GM21390 (cell line): ENCODE measurements around the gene LYVE1.

Experiments used
- ATAC-seq: cut with Tn5 transposase; IDR thresholded peaks from one replicate; pipeline ENCODE4 v1.9.1; 2021; ENCODE audit not compliant: unreplicated experiment

The LYVE1 gene

GRCh38 chr11:10592331-10592730 lies 23.9 kb upstream of the LYVE1 start:
- ATAC-seq: no peak

GRCh38 chr11:10591741-10592140 lies 23.3 kb upstream of the LYVE1 start:
- no peak for ATAC-seq

DNA sequence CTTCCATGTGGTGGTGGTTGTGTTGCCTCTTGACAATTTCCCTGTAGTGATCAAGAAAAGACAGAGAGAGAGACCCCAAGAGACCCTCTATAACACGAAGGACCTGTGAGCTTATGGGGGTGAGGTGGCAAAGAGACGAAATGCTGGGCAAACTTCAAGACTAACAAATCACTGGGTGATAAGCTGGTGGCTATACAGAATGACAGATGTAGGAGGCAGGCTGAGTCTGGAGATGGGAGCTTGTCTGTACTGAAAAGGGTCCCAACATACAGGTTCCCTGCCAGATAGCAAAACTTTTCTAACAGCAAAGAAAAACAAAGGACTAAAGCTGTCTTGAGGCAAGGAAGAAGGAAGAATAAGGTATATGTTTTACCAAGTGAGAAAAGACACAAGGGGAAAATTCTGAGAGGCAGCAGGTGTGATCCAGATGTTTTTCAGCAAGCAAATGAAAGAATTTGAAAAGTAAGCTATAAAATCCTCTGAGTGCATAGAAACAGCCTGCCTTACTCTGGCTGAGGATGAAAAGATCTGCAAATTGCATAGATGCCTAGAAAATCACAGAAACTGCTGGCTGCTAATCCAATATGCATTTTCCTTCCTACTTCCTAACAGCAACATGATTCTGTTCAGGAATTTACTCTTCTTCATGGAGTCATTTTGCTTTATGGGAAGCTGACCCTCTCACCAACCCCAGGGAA lies 21.9 kb upstream of the LYVE1 start:
- ATAC-seq: no peak

DNA sequence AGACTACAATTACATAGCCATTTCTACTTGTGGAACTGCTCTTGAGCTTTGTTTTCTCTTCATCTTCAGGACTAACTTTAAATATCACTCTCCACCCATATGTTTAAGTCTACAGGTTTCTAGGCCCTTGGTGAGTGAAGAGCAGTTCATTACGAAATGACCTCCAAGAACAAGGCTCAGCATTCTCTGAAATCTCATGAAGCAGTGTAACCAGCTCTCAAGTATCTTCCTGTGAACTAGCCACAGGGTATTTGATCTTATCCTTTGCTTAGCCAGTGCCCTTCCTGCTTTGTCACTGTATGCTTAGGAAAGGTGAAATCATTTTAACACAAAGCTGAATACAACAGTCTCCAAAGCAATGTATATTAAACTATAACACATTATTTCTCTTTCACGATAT lies 20.4 kb upstream of the LYVE1 start:
- ATAC-seq: no peak

GRCh38 chr11:10587995-10588394 lies 19.5 kb upstream of the LYVE1 start:
- ATAC-seq: no peak

DNA sequence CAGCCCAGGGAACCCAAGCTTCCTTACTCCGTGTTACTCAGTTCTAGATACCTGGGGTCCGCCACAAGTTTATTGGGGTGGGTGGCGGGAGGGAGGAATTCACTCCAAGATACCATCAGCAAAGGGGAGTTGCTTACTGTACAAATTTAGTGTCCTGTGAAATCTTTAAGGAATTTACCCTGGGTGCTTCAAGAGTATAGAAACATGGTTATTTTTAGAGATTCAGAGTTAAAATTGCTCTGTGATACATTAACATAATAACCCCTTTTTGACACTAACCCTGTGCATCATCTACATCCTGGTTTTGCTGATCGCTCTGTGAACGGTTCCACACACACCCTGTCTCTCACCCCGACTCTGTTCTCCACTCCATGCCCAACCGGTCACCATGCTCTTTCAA lies 18.9 kb upstream of the LYVE1 start:
- ATAC-seq: no peak

DNA sequence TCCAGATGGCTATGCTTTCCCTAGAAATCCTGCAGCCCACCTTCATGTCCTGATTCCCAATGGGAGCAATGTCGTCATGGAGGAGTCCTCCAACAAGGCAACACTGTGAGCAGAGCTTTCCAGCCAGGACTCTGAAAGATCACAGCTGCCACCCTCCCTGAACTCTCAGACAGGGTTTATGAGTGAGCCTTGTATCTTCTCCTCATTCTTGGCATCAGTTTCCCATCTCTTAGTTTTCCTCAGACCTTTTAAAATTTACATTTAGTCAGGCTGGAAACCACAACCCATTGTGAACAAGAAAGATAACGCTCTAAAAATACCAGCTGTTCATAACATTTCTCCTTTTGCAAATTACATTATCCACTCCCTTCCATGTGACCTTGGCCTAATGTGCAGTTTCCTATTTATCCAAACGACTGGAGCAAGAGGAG lies 15.6 kb upstream of the LYVE1 start:
- ATAC-seq: no peak

- no peak for ATAC-seq
Measured at GRCh38 chr11:10581481-10582019, 13.1 kb upstream of the LYVE1 start.

- no peak for ATAC-seq
Measured at GRCh38 chr11:10580623-10581022, 12.2 kb upstream of the LYVE1 start.

GRCh38 chr11:10579700-10580099 lies 11.2 kb upstream of the LYVE1 start:
- no peak for ATAC-seq

DNA sequence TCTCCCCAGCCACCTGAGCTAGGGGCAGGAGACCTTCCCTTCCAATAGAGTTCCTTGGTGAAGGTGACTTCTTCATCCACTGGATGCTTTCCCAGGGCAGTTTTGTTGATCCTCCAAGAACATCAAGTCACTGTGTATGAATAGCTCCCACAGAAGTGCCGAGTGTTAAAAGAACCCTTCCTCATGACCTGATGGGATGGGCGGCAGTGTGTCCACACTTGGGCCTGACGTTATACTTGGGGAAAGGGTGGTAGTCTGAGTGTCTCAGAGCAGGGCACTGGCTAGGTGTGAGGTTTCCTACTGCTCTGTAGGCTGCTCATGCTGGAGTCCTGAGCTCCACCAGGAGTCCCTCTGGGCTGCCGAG lies 7.6 kb upstream of the LYVE1 start:
- ATAC-seq: no peak

DNA sequence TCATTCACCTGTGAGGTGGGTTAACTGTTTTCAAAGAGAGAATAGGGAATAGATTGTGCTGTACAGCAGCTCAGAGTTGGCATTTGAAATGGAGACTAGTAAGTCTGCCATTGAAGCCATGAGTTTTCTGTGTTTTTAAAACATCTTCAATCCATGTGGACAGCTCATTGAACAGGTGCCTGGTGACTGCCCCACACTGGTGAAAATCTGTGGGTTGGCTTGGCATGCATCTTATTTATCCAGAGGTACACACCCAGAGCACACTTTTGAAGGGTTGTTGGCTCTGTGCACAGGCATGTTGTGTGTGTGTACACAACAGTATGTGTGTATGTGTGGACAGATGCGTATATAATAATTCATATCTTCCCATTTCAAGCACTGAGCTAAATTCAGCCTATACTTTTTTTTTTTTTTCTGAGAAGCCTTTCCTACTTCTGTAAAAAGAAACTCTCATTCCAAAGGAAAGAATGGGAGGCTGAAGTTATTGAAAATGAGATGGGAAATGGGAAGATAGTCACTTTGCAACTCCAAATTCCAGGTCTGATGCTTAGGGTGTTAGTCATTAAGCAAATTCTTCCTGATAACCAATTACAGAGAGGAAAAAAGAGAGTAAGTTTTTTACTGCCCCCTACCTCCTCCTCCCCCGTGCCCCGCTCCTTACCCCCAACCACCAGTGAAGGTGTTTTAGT lies 7.0 kb upstream of the LYVE1 start:
- no peak for ATAC-seq

- no peak for ATAC-seq
Measured at GRCh38 chr11:10573556-10573955, 5.1 kb upstream of the LYVE1 start.

DNA sequence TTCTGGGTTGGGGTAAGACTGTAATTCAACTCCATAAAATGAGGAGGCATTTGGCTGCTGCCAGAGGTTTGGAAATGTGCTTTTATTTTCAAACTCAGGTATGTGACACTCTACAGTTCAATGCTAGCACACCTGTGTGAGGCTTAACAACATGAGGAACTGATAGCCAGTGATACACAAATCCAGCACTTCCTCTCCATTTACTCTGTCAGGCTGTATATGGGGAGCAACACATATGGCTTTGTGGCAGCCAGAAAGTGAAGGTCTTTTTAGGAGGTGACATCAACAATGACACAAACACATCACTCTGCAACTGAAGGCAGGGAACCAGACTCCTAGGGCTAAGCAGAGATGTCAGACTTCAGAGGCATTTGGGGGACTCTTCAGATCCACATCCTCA lies 4.6 kb upstream of the LYVE1 start:
- ATAC-seq: no peak

DNA sequence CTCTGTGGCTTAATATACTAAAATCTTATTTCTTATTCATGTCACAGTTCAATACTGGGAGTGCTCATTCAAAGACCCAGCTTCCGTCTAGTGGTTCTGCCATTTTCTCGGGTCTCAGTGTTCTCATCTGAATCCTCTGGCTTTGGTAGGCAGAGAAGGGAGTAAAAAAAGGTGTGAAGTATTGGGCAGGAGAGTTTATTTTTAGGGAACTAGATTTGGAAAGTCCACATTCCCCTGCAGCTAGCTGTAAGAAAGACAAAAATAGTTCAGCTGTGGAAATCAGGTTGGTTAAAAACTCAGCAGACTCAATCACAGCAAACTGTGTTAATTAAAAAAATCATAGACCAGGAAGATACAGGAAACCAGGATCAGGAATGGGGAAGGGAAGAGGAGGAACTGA lies 4.1 kb upstream of the LYVE1 start:
- no peak for ATAC-seq

DNA sequence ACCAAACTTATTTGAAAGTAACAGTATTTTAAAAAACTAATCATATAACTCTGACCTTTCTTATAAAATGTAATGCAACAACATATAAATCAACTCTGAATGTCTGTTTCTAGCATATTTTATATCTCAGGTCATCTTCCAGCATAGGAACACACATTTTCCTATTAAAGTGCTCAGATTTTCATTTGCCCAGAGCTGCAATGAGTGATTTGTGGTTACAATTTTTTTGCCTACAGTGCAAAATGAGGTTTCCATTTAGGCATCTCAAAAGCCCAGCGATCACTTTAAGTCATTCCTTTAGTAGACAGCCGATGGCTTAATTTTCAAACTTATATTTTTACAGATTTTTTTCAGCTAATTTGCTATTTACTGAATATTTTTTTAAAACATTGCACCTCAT lies 1.0 kb downstream of the LYVE1 start:
- ATAC-seq: no peak

DNA sequence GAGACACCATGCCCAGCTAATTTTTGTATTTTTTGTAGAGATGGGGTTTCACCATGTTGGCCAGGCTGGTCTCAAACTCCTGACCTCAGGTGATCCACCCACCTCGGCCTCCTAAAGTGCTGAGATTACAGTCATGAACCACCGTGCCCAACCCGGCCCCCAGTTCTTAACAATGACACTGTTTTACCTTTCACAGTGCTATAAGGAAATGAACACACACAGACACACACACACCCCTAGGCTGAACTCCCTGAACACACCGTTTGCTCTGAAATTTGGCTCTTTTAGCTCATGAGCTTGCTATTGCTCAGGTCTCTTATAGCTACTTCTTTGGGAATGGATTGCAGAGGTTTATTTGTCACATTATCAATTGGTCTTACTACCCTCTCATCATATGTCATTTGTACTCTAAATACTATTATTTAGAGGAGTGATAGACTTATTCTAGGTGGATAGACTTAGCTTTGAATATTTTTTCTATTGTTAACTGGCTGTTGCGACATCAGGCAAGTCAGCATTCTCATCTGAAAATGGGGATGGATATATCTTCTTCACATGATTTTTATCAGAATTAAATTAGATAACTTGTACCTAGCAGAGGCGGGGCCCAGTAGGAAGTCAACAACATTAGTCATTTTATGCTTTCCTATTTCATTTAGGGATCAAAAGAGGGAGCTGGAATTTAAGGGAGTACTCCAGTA lies 2.1 kb downstream of the LYVE1 start:
- ATAC-seq: no peak

GRCh38 chr11:10565493-10565892 lies 3.0 kb downstream of the LYVE1 start:
- no peak for ATAC-seq

DNA sequence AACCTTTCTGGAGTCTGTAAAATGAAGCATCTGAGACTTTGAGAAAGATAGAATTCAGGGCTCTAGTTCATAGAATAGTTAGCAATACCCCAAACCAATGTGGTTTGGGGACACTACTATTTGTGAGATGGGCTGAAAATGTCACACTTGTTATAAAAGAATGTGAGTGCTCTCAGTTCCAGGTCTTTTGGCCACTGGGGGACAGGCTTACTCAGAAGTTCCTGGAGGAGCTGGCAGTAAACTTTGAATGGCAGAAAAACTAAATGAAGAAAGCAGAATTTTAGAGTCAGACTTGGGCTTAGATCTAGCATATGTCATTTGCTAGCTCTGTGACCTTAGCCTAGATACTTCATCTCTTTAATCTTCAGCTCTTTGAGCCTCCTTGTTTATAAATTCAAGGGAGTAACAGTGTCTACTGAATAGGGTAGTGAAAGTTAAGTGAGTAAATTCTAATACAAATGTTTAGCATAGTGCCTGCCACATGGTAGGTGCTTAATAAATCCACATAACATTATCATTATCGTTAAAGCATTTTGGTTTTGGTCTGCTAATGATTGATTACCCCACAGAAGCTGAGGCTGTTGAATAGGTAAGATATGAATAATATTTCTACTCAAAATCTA lies 3.7 kb downstream of the LYVE1 start:
- ATAC-seq: no peak

- ATAC-seq: no peak
Measured at GRCh38 chr11:10564030-10564429, 4.4 kb downstream of the LYVE1 start.

DNA sequence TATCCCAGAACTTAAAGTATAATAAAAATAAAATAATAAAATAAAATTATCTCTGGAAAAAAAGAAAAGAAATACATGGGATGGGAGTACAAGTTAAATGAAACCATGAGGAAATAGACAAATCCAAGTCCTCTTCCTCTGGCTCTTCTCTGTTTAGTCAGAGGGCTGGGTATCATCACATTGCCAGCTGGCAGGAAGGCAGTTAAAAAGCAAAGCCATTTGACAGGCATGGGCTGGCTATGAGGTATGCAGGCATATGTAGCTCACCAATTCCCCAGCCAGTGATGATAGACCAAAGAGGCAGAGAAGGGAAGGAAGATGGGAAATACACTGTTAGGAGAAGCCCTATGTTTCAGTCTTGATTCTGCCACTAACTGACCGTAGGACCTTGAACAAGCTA lies 6.5 kb downstream of the LYVE1 start:
- ATAC-seq: no peak
